SK-N-SH (cell line): ENCODE results near the gene TNFSF13. TPM values are rescaled to one million over a fixed set of nuclear protein-coding genes. Genes with fewer than 3 reads are reported as not detected.

Experiments
- CTCF ChIA-PET: fragments of 300-600, 350-600 bp; formaldehyde crosslinking; extraction: SDS; loops from one replicate; lab custom pipeline; 2021; lab: Yijun Ruan, JAX
- POLR2A ChIA-PET: fragments of 350-600 bp; sonication (Branson Sonifier 250); formaldehyde crosslinking; extraction: SDS; loops from one replicate; lab custom pipeline; 2020; ENCODE audit warnings: antibody characterized with exemption, inconsistent platforms; lab: Yijun Ruan, JAX
- DNase-seq: peaks from one replicate; pipeline ENCODE4 v3.0.0; 2012
- H2AFZ ChIP-seq: fragments of 200-600 bp; sonication (generic); 2 replicates; pipeline ENCODE4 v1.8.1; 2016; ENCODE audit warnings: antibody characterized with exemption, mild to moderate bottlenecking, low read depth
- H3F3A ChIP-seq: fragments of 200-600 bp; sonication (generic); replicated peaks from 2 replicates; pipeline ENCODE3; 2016; ENCODE audit warnings: antibody characterized with exemption, mild to moderate bottlenecking; ENCODE audit not compliant: insufficient read depth
- H3K27ac ChIP-seq, 2 experiments: fragments of 200-500 bp in 1 of 2; fragments of 200-600 bp in 1 of 2; sonication (Bioruptor generic) in 1 of 2; sonication (generic), shearing (Covaris generic) in 1 of 2; 2 replicates each; pipeline versions ENCODE4 v1.5.1 to v1.6.1; 2014 to 2016; ENCODE audit warnings: low read depth in 2 of 2, inconsistent platforms in 1 of 2, low read length in 1 of 2, mild to moderate bottlenecking in 1 of 2, mixed read lengths in 1 of 2
- H3K27me3 ChIP-seq: fragments of 200-600 bp; sonication (generic), shearing (Covaris generic); 2 replicates; pipeline ENCODE4 v1.6.1; 2016; ENCODE audit warnings: mixed run types; ENCODE audit not compliant: insufficient read depth
- H3K36me3 ChIP-seq, 2 experiments: fragments of 200-500 bp in 1 of 2; fragments of 200-600 bp in 1 of 2; sonication (Bioruptor generic) in 1 of 2; sonication (generic) in 1 of 2; replicated peaks in 1 of 2; 2 replicates each; pipeline versions ENCODE3 to v1.5.1; 2014 to 2016; ENCODE audit warnings: low read length in 1 of 2, mild to moderate bottlenecking in 1 of 2; ENCODE audit not compliant: insufficient read depth in 2 of 2, control insufficient read depth in 1 of 2
- H3K4me1 ChIP-seq, 2 experiments: fragments of 200-500 bp in 1 of 2; fragments of 200-600 bp in 1 of 2; sonication (Bioruptor generic) in 1 of 2; sonication (generic), shearing (Covaris generic) in 1 of 2; 2 replicates each; pipeline versions ENCODE4 v1.5.1 to v1.6.1; 2014 to 2016; ENCODE audit warnings: low read depth in 1 of 2, low read length in 1 of 2, mixed run types in 1 of 2; ENCODE audit not compliant: insufficient read depth in 2 of 2, control insufficient read depth in 1 of 2
- H3K4me2 ChIP-seq: fragments of 200-600 bp; sonication (generic), shearing (Covaris generic); 2 replicates; pipeline ENCODE4 v1.6.1; 2017; ENCODE audit warnings: mixed run types
- H3K4me3 ChIP-seq, 2 experiments: fragments of 200-500 bp in 1 of 2; fragments of 200-600 bp in 1 of 2; sonication (Bioruptor generic) in 1 of 2; sonication (generic), shearing (Covaris generic) in 1 of 2; 2 replicates each; pipeline versions ENCODE4 v1.5.1 to v1.8.1; 2014 to 2016; ENCODE audit warnings: low read depth in 2 of 2, inconsistent platforms in 1 of 2, low read length in 1 of 2, mild to moderate bottlenecking in 1 of 2, mixed read lengths in 1 of 2, moderate library complexity in 1 of 2
- H3K79me2 ChIP-seq: fragments of 200-600 bp; sonication (generic); 2 replicates; pipeline ENCODE4 v1.8.1; 2017; ENCODE audit warnings: mild to moderate bottlenecking; ENCODE audit not compliant: insufficient read depth
- H3K9ac ChIP-seq: fragments of 200-600 bp; sonication (generic); 2 replicates; pipeline ENCODE4 v1.6.1; 2017; ENCODE audit warnings: mixed run types
- H3K9me2 ChIP-seq: fragments of 200-600 bp; sonication (generic); 2 replicates; pipeline ENCODE4 v1.6.1; 2017; ENCODE audit warnings: mixed run types
- H3K9me3 ChIP-seq: fragments of 200-600 bp; sonication (generic); 2 replicates; pipeline ENCODE4 v1.6.1; 2017; ENCODE audit warnings: mixed run types, mild to moderate bottlenecking, moderate library complexity
- H4K20me1 ChIP-seq: fragments of 200-600 bp; sonication (generic); 2 replicates; pipeline ENCODE4 v1.6.1; 2017; ENCODE audit warnings: mild to moderate bottlenecking, mixed run types; ENCODE audit not compliant: insufficient read depth
- CHD2 ChIP-seq: fragments of 150-350 bp; IDR thresholded peaks from 2 replicates; pipeline ENCODE4 v1.6.1; 2018; ENCODE audit warnings: low read length; ENCODE audit not compliant: partially characterized antibody
- EP300 ChIP-seq, 2 experiments: IDR thresholded peaks; 2 replicates each; pipeline versions ENCODE4 v1.4.0 to v1.6.1; 2012; ENCODE audit warnings: borderline replicate concordance in 1 of 2, low read depth in 1 of 2, low read length in 1 of 2
- FOSL2 ChIP-seq: IDR thresholded peaks from 2 replicates; pipeline ENCODE4 v1.4.0; 2012; ENCODE audit warnings: low read depth, mild to moderate bottlenecking, moderate library complexity, borderline replicate concordance
- FOXJ3 ChIP-seq: sonication (generic); formaldehyde crosslinking; IDR thresholded peaks from 2 replicates; pipeline ENCODE4 v1.5.1; 2020; ENCODE audit warnings: mild to moderate bottlenecking, missing genetic modification reagents
- FOXM1 ChIP-seq: IDR thresholded peaks from 2 replicates; pipeline ENCODE4 v1.4.0; 2012; ENCODE audit warnings: low read depth, mild to moderate bottlenecking
- GABPA ChIP-seq: IDR thresholded peaks from 2 replicates; pipeline ENCODE4 v1.4.0; 2012; ENCODE audit warnings: low read depth, mild to moderate bottlenecking
- GATA2 ChIP-seq: sonication (generic); formaldehyde crosslinking; IDR thresholded peaks from 2 replicates; pipeline ENCODE4 v1.5.0; 2020; ENCODE audit warnings: mild to moderate bottlenecking, missing genetic modification reagents
- MXI1 ChIP-seq: IDR thresholded peaks from 2 replicates; pipeline ENCODE4 v1.6.1; 2012; ENCODE audit warnings: mild to moderate bottlenecking, low read depth, low read length, improper control_type of control experiment
- POLR2AphosphoS5 ChIP-seq: IDR thresholded peaks from 2 replicates; pipeline ENCODE4 v1.6.1; 2012; ENCODE audit warnings: low read depth, low read length
- RCOR1 ChIP-seq: fragments of 150-350 bp; IDR thresholded peaks from 2 replicates; pipeline ENCODE4 v1.6.1; 2017; ENCODE audit warnings: antibody characterized with exemption, low read length
- RFX5 ChIP-seq: IDR thresholded peaks from 2 replicates; pipeline ENCODE4 v1.6.1; 2012; ENCODE audit warnings: mild to moderate bottlenecking, improper control_type of control experiment, low read length
- RXRA ChIP-seq: IDR thresholded peaks from 2 replicates; pipeline ENCODE4 v1.4.0; 2012; ENCODE audit warnings: low read depth, mild to moderate bottlenecking, borderline replicate concordance
- SIN3A ChIP-seq: IDR thresholded peaks from 2 replicates; pipeline ENCODE4 v1.6.1; 2012; ENCODE audit warnings: low read depth, mild to moderate bottlenecking, low read length, moderate library complexity, borderline replicate concordance
- TCF12 ChIP-seq: IDR thresholded peaks from 2 replicates; pipeline ENCODE4 v1.4.0; 2012
- TEAD4 ChIP-seq: IDR thresholded peaks from 2 replicates; pipeline ENCODE4 v1.4.0; 2012; ENCODE audit warnings: mild to moderate bottlenecking, borderline replicate concordance; ENCODE audit not compliant: insufficient read depth
- WGBS: methylation state at CpG from one replicate; pipeline ENCODE4 v1.1.6; 2017; ENCODE audit warnings: low lambda C conversion rate; 5-methylcytosine and 5-hydroxymethylcytosine counted together
- polyA plus RNA-seq, 3 experiments: library from polyadenylated mRNA; depleted of rRNA; stranded (reverse); fragments of >200 nt; gene quantifications; 2 replicates each; pipeline ENCODE4 v1.2.3, GENCODE V29; 2012
- TF ChIP-seq, protein P1 (sequence below): IDR thresholded peaks from 2 replicates; pipeline ENCODE4 v1.4.0; 2012; ENCODE audit warnings: low read depth, borderline replicate concordance
- TF ChIP-seq, protein P2 (sequence below): IDR thresholded peaks from 2 replicates; pipeline ENCODE4 v1.4.0; 2012; ENCODE audit warnings: low read depth
- TF ChIP-seq, protein P3 (sequence below): fragments of 150-350 bp; IDR thresholded peaks from 2 replicates; pipeline ENCODE4 v1.6.1; 2017; ENCODE audit warnings: antibody characterized with exemption, low read length, low read depth, borderline replicate concordance
- TF ChIP-seq, protein P4 (sequence below): IDR thresholded peaks from 2 replicates; pipeline ENCODE4 v1.4.0; 2012; ENCODE audit warnings: low read depth, borderline replicate concordance
- TF ChIP-seq, protein P5 (sequence below): IDR thresholded peaks from 2 replicates; pipeline ENCODE4; 2012

The TNFSF13 gene
- polyA plus RNA-seq, 1 of the 3 experiments (the other 2 are of a cell fraction) = 2.1 TPM

DNA sequence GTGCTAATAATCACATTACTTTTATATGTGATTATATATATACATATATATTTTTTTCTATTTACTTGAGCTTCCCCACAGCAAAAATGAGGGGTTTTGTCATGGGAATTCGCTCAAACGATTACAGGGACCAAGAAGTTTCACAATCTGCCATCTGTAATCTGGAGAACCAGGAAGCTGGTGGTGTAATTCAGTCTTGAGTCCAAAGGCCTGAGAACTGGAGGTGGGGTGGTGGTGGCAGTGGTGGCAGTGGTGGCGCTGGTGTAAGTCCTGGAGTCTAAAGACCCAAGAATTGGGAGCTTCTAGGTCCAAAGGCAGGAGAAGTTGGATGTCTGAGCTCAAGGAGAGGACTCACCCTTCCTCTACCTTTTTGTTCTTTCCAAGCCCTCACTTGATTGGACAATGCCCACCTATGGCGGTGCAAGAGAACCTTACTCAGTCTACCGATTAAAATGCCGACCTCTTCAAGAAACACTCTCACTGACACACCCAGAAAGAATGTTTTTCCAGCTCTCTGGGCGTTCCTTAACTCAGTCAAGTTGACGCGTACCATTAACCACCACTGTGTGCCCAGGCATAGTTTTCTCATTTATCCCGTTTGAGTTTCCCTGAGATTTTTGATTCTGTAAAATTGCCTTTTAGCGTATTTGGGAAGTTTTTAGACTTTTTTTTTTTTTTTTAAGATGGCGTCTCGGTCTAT is 42.5 kb upstream of the TNFSF13 start:
- H3K27me3 ChIP-seq = no peaks in the 10 kb centered on the region
- CTCF ChIA-PET = interaction anchor here (0.6 to 11.6 kb wide), 19 partner anchors 13 to 190 kb away, joined by 3 to 236 read pairs (median 5); partner anchors contain the start of genes MPDU1, SENP3, SOX15 and TMEM95
- WGBS = 94% methylated on average over 13 of the region's 13 CpGs
- no peak for TF ChIP-seq FOXJ3 (CRISPR knock-in tag)
- no peak for TF ChIP-seq EP300 (IDR thresholded peaks at IDR 0.05; ENCODE audit: borderline replicate concordance in 1 of 2, low read depth in 1 of 2, low read length in 1 of 2)
- TF ChIP-seq, protein P1, sequence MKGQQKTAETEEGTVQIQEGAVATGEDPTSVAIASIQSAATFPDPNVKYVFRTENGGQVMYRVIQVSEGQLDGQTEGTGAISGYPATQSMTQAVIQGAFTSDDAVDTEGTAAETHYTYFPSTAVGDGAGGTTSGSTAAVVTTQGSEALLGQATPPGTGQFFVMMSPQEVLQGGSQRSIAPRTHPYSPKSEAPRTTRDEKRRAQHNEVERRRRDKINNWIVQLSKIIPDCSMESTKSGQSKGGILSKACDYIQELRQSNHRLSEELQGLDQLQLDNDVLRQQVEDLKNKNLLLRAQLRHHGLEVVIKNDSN = no peak
- TF ChIP-seq GABPA = no peak
- no peak for TF ChIP-seq TCF12
- TF ChIP-seq, protein P2, sequence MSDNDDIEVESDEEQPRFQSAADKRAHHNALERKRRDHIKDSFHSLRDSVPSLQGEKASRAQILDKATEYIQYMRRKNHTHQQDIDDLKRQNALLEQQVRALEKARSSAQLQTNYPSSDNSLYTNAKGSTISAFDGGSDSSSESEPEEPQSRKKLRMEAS = no peak
- TF ChIP-seq RFX5 = no peak
- TF ChIP-seq, protein P3, sequence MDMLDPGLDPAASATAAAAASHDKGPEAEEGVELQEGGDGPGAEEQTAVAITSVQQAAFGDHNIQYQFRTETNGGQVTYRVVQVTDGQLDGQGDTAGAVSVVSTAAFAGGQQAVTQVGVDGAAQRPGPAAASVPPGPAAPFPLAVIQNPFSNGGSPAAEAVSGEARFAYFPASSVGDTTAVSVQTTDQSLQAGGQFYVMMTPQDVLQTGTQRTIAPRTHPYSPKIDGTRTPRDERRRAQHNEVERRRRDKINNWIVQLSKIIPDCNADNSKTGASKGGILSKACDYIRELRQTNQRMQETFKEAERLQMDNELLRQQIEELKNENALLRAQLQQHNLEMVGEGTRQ = no peak
- TF ChIP-seq, protein P4, sequence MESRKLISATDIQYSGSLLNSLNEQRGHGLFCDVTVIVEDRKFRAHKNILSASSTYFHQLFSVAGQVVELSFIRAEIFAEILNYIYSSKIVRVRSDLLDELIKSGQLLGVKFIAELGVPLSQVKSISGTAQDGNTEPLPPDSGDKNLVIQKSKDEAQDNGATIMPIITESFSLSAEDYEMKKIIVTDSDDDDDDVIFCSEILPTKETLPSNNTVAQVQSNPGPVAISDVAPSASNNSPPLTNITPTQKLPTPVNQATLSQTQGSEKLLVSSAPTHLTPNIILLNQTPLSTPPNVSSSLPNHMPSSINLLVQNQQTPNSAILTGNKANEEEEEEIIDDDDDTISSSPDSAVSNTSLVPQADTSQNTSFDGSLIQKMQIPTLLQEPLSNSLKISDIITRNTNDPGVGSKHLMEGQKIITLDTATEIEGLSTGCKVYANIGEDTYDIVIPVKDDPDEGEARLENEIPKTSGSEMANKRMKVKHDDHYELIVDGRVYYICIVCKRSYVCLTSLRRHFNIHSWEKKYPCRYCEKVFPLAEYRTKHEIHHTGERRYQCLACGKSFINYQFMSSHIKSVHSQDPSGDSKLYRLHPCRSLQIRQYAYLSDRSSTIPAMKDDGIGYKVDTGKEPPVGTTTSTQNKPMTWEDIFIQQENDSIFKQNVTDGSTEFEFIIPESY = no peak
- TF ChIP-seq RCOR1 = no peak
- no peak for TF ChIP-seq MXI1
- no peak for TF ChIP-seq SIN3A
- TF ChIP-seq, protein P5, sequence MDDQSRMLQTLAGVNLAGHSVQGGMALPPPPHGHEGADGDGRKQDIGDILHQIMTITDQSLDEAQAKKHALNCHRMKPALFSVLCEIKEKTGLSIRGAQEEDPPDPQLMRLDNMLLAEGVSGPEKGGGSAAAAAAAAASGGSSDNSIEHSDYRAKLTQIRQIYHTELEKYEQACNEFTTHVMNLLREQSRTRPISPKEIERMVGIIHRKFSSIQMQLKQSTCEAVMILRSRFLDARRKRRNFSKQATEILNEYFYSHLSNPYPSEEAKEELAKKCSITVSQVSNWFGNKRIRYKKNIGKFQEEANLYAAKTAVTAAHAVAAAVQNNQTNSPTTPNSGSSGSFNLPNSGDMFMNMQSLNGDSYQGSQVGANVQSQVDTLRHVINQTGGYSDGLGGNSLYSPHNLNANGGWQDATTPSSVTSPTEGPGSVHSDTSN = no peak
- no peak for TF ChIP-seq POLR2AphosphoS5
- no peak for TF ChIP-seq TEAD4
- no peak for TF ChIP-seq GATA2 (CRISPR knock-in tag)
- TF ChIP-seq FOSL2 = no peak
- no peak for TF ChIP-seq FOXM1
- TF ChIP-seq CHD2 = no peak
- no peak for TF ChIP-seq RXRA
- TF ChIP-seq, all 33 proteins: peak for 0
- no peak overlapping the region for H3K4me3 ChIP-seq
- peaks cover 26% of the 10 kb centered on the region for H3F3A ChIP-seq
- H3K9me3 ChIP-seq = no peaks in the 10 kb centered on the region
- H2AFZ ChIP-seq = no peak overlapping the region
- H4K20me1 ChIP-seq = no peaks in the 10 kb centered on the region
- no peak overlapping the region for H3K4me2 ChIP-seq
- H3K27ac ChIP-seq = no peak overlapping the region
- H3K4me1 ChIP-seq = no peaks in the 10 kb centered on the region
- H3K9me2 ChIP-seq = no peaks in the 10 kb centered on the region
- H3K79me2 ChIP-seq = no peaks in the 10 kb centered on the region
- POLR2A ChIA-PET = interaction anchor here (1.3 to 1.5 kb wide), 2 partner anchors 22 to 42 kb away, joined by 3 read pairs; partner anchors contain the start of gene TNFSF13
- H3K36me3 ChIP-seq = peaks cover 7 to 25% of the 10 kb centered on the region in 2 experiments
- no peak for DNase-seq
- no peak overlapping the region for H3K9ac ChIP-seq
